Uterine smooth muscle cell (primary cell): Measurements from ENCODE around the gene PMCH. TPM values are rescaled to one million over a fixed set of nuclear protein-coding genes. Genes with fewer than 3 reads are reported as not detected.

Experiments used
- total RNA-seq: library from RNA; depleted of rRNA; stranded (reverse); fragments of >200 nt; gene quantifications from 2 replicates; pipeline ENCODE4 v1.2.3, GENCODE V29; 2014

Gene PMCH, protein sequence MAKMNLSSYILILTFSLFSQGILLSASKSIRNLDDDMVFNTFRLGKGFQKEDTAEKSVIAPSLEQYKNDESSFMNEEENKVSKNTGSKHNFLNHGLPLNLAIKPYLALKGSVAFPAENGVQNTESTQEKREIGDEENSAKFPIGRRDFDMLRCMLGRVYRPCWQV
- not detected in 2 replicates for total RNA-seq

DNA sequence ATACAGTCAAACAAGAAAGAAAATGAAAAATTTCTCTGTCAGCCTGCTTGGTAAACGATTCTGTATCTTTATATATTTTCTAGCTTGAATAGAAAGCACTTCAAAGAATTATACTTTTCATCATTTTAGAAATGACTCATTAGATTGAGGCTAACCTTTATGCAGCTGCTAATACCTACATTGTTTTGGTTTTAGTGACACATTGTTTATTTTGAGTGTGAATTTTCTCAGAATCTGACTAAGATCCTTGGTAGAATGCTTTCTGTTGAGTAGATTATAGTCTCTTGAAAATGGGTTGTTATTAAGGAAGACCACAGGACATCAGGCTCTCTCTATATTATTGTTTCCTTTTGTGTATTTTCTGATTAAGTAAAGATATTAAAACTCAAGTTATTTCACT lies at the start of gene PMCH:
Gene PMCH (minus strand): TSS at position 45 of the 400 bp plus-strand sequence. CDS start 63 bp downstream, outside the sequence.

Other genes starting within 250 kb of the PMCH start
- gene WASHC3, start 135.8 kb downstream of the PMCH start, total RNA-seq: 102 and 109 TPM in 2 replicates
- 51.7 and 121 TPM in 2 replicates for gene NUP37, start 77.7 kb downstream of the PMCH start, total RNA-seq
- 10.1 and 28.1 TPM in 2 replicates for gene PARPBP, start 77.7 kb downstream of the PMCH start, total RNA-seq